PFSK-1 (cell line): ENCODE data around the gene SYNRG.

Experiments used
- FOXP2 ChIP-seq: optimal IDR thresholded peaks from 2 replicates; pipeline ENCODE3; 2011; ENCODE audit warnings: borderline replicate concordance, control low read depth, inconsistent platforms; ENCODE audit not compliant: insufficient read depth; ENCODE audit errors: extremely low read length, extremely low read depth
- POLR2AphosphoS5 ChIP-seq: IDR thresholded peaks from 2 replicates; pipeline ENCODE4 v1.6.1; 2012; ENCODE audit warnings: low read depth, mild to moderate bottlenecking, control low read depth, low read length, moderate library complexity
- REST ChIP-seq, 2 experiments: IDR thresholded peaks; 2 replicates each; pipeline versions ENCODE4 v1.6.1 to v1.8.0; 2011 to 2012; ENCODE audit warnings: low read depth in 2 of 2, low read length in 2 of 2, control low read depth in 1 of 2, inconsistent platforms in 1 of 2, mild to moderate bottlenecking in 1 of 2, moderate library complexity in 1 of 2; ENCODE audit not compliant: insufficient read depth in 1 of 2
- SIN3A ChIP-seq: IDR thresholded peaks from 2 replicates; pipeline ENCODE4 v1.6.1; 2012; ENCODE audit warnings: mild to moderate bottlenecking, low read length, moderate library complexity, borderline replicate concordance; ENCODE audit not compliant: insufficient read depth
- TAF1 ChIP-seq: IDR thresholded peaks from 2 replicates; pipeline ENCODE4 v1.6.1; 2012; ENCODE audit warnings: low read length, control low read depth, borderline replicate concordance; ENCODE audit not compliant: insufficient read depth

Gene SYNRG

GRCh38 chr17:37610971-37611370 is 1.8 kb upstream of the SYNRG start:
- TF ChIP-seq TAF1 (no peak), POLR2AphosphoS5 (no peak), FOXP2 (no peak), SIN3A (no peak), REST (IDR thresholded peaks at IDR 0.05; ENCODE audit: insufficient read depth in 1 of 2, low read depth in 2 of 2, low read length in 2 of 2) (no peak)

- TF ChIP-seq POLR2AphosphoS5 (no peak), SIN3A (peak; percentile 29; the same call in 1 of the 2 replicates), TAF1 (no peak)
Observed at GRCh38 chr17:37608351-37609169, 658 bp downstream of the SYNRG start.

- TF ChIP-seq POLR2AphosphoS5: no peak
- no peak for TF ChIP-seq SIN3A
- TF ChIP-seq FOXP2: no peak
- TF ChIP-seq REST (IDR thresholded peaks at IDR 0.05; ENCODE audit: insufficient read depth in 1 of 2, low read depth in 2 of 2, low read length in 2 of 2): no peak
- TF ChIP-seq TAF1: no peak
Observed at GRCh38 chr17:37607637-37608331, 1.4 kb downstream of the SYNRG start.

GRCh38 chr17:37605813-37606505 is 3.3 kb downstream of the SYNRG start:
- TF ChIP-seq FOXP2 (no peak), POLR2AphosphoS5 (no peak), SIN3A (no peak), TAF1 (no peak), REST (IDR thresholded peaks at IDR 0.05; ENCODE audit: insufficient read depth in 1 of 2, low read depth in 2 of 2, low read length in 2 of 2) (no peak)

- TF ChIP-seq TAF1 (no peak), FOXP2 (no peak), SIN3A (no peak), REST (IDR thresholded peaks at IDR 0.05; ENCODE audit: insufficient read depth in 1 of 2, low read depth in 2 of 2, low read length in 2 of 2) (no peak), POLR2AphosphoS5 (no peak)
Observed at GRCh38 chr17:37605081-37605480, 4.1 kb downstream of the SYNRG start.
